ENCODE results near the gene IL36B. TPM values are rescaled to one million over a fixed set of nuclear protein-coding genes. Genes with fewer than 3 reads are reported as not detected.

IL36B gene
- total RNA-seq, 1 donor from 2014 or later = not detected

DNA sequence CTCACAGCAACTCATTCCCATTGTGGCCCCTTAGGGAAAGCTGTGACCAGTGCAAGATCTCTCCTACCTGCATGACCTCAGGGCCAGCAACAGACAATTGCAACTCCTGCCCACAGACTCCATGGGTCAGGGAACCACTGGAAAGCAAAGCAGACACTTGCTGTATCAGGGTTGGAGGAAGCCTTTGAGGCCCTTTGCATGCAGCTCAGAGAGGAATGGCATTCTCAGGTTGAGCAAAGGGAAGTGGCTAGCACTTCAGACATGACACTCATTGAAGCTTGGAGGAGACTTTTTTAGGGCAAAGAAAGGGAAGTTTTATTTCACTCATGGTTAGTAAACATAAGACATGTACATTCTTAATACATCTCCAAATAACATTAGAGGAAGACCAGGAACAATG lies 37.2 kb upstream of the IL36B start:
- Mint-ChIP-seq H3K9me3 (ENCODE audit: unreplicated experiment) (no peaks in the 10 kb centered on the region), H3K4me1 (ENCODE audit: low read depth, unreplicated experiment) (no peaks in the 10 kb centered on the region), H3K27ac (ENCODE audit: unreplicated experiment) (no peak overlapping the region), H3K27me3 (ENCODE audit: low read depth, unreplicated experiment) (peaks cover 20% of the 10 kb centered on the region), H3K36me3 (ENCODE audit: low read depth, unreplicated experiment) (no peaks in the 10 kb centered on the region), H3K4me3 (ENCODE audit: unreplicated experiment) (no peak overlapping the region)
- no peak overlapping the region for H3K4me2 ChIP-seq (ENCODE audit: low read length)
- H4K20me1 ChIP-seq (ENCODE audit: insufficient read depth, low read length) = no peaks in the 10 kb centered on the region
- H3K4me1 ChIP-seq (ENCODE audit: insufficient read depth, low read length) = no peaks in the 10 kb centered on the region
- DNase-seq (ENCODE audit: low read depth) (no peak), FAIRE-seq (no peak)
- no peaks in the 10 kb centered on the region for H3K36me3 ChIP-seq (ENCODE audit: insufficient read depth, low read length)
- no peak overlapping the region for H3K27ac ChIP-seq (ENCODE audit: low read depth, low read length)
- H2AFZ ChIP-seq (ENCODE audit: low read depth, low read length) = no peak overlapping the region
- TF ChIP-seq EZH2 (IDR thresholded peaks at IDR 0.05; ENCODE audit: insufficient read depth, low read length) = no peak
- TF ChIP-seq, protein P1, sequence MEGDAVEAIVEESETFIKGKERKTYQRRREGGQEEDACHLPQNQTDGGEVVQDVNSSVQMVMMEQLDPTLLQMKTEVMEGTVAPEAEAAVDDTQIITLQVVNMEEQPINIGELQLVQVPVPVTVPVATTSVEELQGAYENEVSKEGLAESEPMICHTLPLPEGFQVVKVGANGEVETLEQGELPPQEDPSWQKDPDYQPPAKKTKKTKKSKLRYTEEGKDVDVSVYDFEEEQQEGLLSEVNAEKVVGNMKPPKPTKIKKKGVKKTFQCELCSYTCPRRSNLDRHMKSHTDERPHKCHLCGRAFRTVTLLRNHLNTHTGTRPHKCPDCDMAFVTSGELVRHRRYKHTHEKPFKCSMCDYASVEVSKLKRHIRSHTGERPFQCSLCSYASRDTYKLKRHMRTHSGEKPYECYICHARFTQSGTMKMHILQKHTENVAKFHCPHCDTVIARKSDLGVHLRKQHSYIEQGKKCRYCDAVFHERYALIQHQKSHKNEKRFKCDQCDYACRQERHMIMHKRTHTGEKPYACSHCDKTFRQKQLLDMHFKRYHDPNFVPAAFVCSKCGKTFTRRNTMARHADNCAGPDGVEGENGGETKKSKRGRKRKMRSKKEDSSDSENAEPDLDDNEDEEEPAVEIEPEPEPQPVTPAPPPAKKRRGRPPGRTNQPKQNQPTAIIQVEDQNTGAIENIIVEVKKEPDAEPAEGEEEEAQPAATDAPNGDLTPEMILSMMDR (IDR thresholded peaks at IDR 0.05; ENCODE audit: insufficient read depth, low read depth, low read length) = no peak
- no peak overlapping the region for H3K9ac ChIP-seq (ENCODE audit: low read length)
- peaks cover 32% of the 10 kb centered on the region for H3K27me3 ChIP-seq (ENCODE audit: insufficient read depth, low read length)
- H3K9me3 ChIP-seq (ENCODE audit: insufficient read depth, low read depth, low read length) = peaks cover 2% of the 10 kb centered on the region
- no peak overlapping the region for H3K4me3 ChIP-seq (ENCODE audit: insufficient read depth, low read depth, low read length)
- H3K79me2 ChIP-seq (ENCODE audit: insufficient read depth, low read length) = no peaks in the 10 kb centered on the region

DNA sequence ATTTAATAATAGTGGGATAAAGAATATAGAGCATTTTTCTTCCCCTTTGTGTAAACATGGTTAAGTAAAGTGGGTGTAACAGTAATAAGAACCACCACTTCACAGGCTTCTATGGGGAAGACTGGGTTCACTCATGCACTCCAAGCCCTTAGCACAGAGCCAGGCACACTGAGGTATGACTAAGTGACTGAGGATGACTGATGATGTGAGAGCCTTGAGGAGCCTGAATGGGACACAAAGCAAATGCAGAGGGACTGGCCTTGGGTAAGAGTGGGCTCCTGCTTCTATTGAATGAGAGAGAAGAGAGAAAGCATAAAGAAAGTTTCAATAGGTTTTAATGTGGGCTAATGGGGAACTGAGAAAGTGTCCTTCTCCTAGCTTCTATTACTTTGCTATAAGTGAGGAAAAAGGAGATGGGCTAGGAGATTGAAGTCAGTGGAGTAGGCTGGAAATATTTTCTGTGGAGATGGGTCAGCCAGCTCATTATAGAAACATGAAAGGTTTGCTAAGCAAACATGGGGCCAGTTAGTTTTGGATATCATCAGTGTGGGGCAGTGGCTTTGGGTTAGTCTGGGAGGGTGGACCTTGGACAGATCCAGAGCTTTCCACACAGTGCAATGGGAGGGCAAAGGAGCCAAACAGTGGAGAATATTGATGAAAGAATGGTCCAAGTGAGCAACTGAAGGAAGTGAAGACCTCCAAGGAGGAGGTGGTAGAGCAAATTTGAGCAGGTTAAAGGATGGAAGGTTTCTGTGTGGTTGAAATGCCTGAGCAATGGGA lies 35.7 kb upstream of the IL36B start:
- Histone ChIP-seq H3K79me2 (ENCODE audit: insufficient read depth, low read length) (no peaks in the 10 kb centered on the region), H4K20me1 (ENCODE audit: insufficient read depth, low read length) (no peaks in the 10 kb centered on the region), H2AFZ (ENCODE audit: low read depth, low read length) (no peak overlapping the region), H3K27ac (ENCODE audit: low read depth, low read length) (no peak overlapping the region), H3K4me1 (ENCODE audit: insufficient read depth, low read length) (no peaks in the 10 kb centered on the region), H3K4me3 (ENCODE audit: insufficient read depth, low read depth, low read length) (no peak overlapping the region), H3K27me3 (ENCODE audit: insufficient read depth, low read length) (peaks cover 36% of the 10 kb centered on the region), H3K9ac (ENCODE audit: low read length) (no peak overlapping the region), H3K9me3 (ENCODE audit: insufficient read depth, low read depth, low read length) (peaks cover 2% of the 10 kb centered on the region), H3K4me2 (ENCODE audit: low read length) (no peak overlapping the region), H3K36me3 (ENCODE audit: insufficient read depth, low read length) (no peaks in the 10 kb centered on the region)
- FAIRE-seq (no peak), DNase-seq (ENCODE audit: low read depth) (no peak)
- H3K4me3 Mint-ChIP-seq (ENCODE audit: unreplicated experiment) = no peak overlapping the region
- H3K9me3 Mint-ChIP-seq (ENCODE audit: unreplicated experiment) = no peaks in the 10 kb centered on the region
- H3K27ac Mint-ChIP-seq (ENCODE audit: unreplicated experiment) = no peak overlapping the region
- peaks cover 22% of the 10 kb centered on the region for H3K27me3 Mint-ChIP-seq (ENCODE audit: low read depth, unreplicated experiment)
- no peaks in the 10 kb centered on the region for H3K36me3 Mint-ChIP-seq (ENCODE audit: low read depth, unreplicated experiment)
- TF ChIP-seq EZH2 (IDR thresholded peaks at IDR 0.05; ENCODE audit: insufficient read depth, low read length) = no peak
- TF ChIP-seq, protein P1 (IDR thresholded peaks at IDR 0.05; ENCODE audit: insufficient read depth, low read depth, low read length) = no peak
- H3K4me1 Mint-ChIP-seq (ENCODE audit: low read depth, unreplicated experiment) = no peaks in the 10 kb centered on the region

DNA sequence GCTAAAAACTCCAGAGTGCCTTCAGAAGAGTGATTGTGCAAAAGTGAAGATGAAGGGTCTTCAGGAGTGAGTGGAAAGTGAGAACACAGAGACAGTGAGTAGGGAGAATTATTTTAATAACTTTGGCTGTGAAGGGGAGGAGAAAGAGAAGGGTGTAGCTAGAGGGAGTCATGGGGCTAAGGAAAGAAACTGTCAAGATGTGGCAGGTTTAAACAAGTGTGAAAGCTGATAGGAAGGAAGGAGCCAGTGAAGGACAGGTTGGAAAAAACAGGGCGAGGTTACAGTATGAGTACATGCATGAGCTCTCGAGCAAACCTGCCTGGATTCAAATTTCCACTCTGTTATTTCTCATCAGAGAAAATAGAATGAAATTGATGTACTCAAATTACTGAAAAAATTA lies 32.9 kb upstream of the IL36B start:
- Histone ChIP-seq H3K4me1 (ENCODE audit: insufficient read depth, low read length) (no peaks in the 10 kb centered on the region), H3K27me3 (ENCODE audit: insufficient read depth, low read length) (peaks cover 33% of the 10 kb centered on the region), H3K4me2 (ENCODE audit: low read length) (no peak overlapping the region), H3K36me3 (ENCODE audit: insufficient read depth, low read length) (no peaks in the 10 kb centered on the region), H4K20me1 (ENCODE audit: insufficient read depth, low read length) (no peaks in the 10 kb centered on the region), H3K79me2 (ENCODE audit: insufficient read depth, low read length) (no peaks in the 10 kb centered on the region), H3K9me3 (ENCODE audit: insufficient read depth, low read depth, low read length) (no peaks in the 10 kb centered on the region), H2AFZ (ENCODE audit: low read depth, low read length) (no peak overlapping the region), H3K9ac (ENCODE audit: low read length) (no peak overlapping the region), H3K4me3 (ENCODE audit: insufficient read depth, low read depth, low read length) (no peak overlapping the region), H3K27ac (ENCODE audit: low read depth, low read length) (no peak overlapping the region)
- Mint-ChIP-seq H3K27ac (ENCODE audit: unreplicated experiment) (no peak overlapping the region), H3K4me1 (ENCODE audit: low read depth, unreplicated experiment) (no peaks in the 10 kb centered on the region), H3K36me3 (ENCODE audit: low read depth, unreplicated experiment) (no peaks in the 10 kb centered on the region), H3K27me3 (ENCODE audit: low read depth, unreplicated experiment) (peaks cover 33% of the 10 kb centered on the region), H3K4me3 (ENCODE audit: unreplicated experiment) (no peak overlapping the region), H3K9me3 (ENCODE audit: unreplicated experiment) (no peaks in the 10 kb centered on the region)
- DNase-seq (ENCODE audit: low read depth) = no peak
- TF ChIP-seq, protein P1 (IDR thresholded peaks at IDR 0.05; ENCODE audit: insufficient read depth, low read depth, low read length) = no peak
- no peak for TF ChIP-seq EZH2 (IDR thresholded peaks at IDR 0.05; ENCODE audit: insufficient read depth, low read length)
- FAIRE-seq = no peak

Measured in astrocyte (in vitro differentiated cells and primary cell).